Erythroblast (primary cell): Measurements from ENCODE around the gene POLA2.
"Not testable (repeated sequence)": the region's sequence is repeated elsewhere in the genome, so short reads cannot be mapped to it uniquely, and the experiment has no call there.

Experiments used
- DNase-seq, 2 experiments: peaks; one replicate each; lab custom pipeline; 2025; lab: John Stamatoyannopoulos, UW
- GATA1 ChIP-seq: IDR thresholded peaks from 2 replicates; pipeline ENCODE4 v1.6.1; 2011; ENCODE audit warnings: low read depth, mild to moderate bottlenecking, control low read depth, low read length, moderate library complexity
- POLR2A ChIP-seq: IDR thresholded peaks from 2 replicates; pipeline ENCODE4 v1.6.1; 2011; ENCODE audit warnings: mild to moderate bottlenecking, low read length

POLA2 gene

GRCh38 chr11:65329944-65330403 is 68.2 kb downstream of the POLA2 start:
- no peak for TF ChIP-seq GATA1
- TF ChIP-seq POLR2A: no peak
- DNase-seq: peak; percentile 88 to 94

GRCh38 chr11:65330544-65330943 is 68.8 kb downstream of the POLA2 start:
- no peak for DNase-seq

GRCh38 chr11:65332591-65332990 is 70.8 kb downstream of the POLA2 start:
- DNase-seq: not testable (repeated sequence)

More at GRCh38 chr11:65330544-65330943, 68.8 kb downstream of the POLA2 start:
- TF ChIP-seq GATA1 (no peak), POLR2A (no peak)

GRCh38 chr11:65334696-65335295 is 73.0 kb downstream of the POLA2 start:
- peak in 1 of 2 experiments; percentile 44 for DNase-seq
- TF ChIP-seq POLR2A (no peak), GATA1 (no peak)

- DNase-seq: no peak
- TF ChIP-seq POLR2A (no peak), GATA1 (no peak)
Observed at GRCh38 chr11:65338676-65339075, 76.9 kb downstream of the POLA2 start.

GRCh38 chr11:65340226-65340625 is 78.5 kb downstream of the POLA2 start:
- DNase-seq: no peak

GRCh38 chr11:65341856-65342255 is 80.1 kb downstream of the POLA2 start:
- TF ChIP-seq POLR2A (no peak), GATA1 (no peak)
- DNase-seq: no peak

More at GRCh38 chr11:65340226-65340625, 78.5 kb downstream of the POLA2 start:
- TF ChIP-seq GATA1 (no peak), POLR2A (no peak)
